PFSK-1 (cell line): ENCODE measurements around the gene EGR1. TPM values are rescaled to one million over a fixed set of nuclear protein-coding genes. Genes with fewer than 3 reads are reported as not detected.
A peak's percentile ranks its signal among the peaks of the same experiment; 100 is the strongest.

Source experiments
- FOXP2 ChIP-seq: optimal IDR thresholded peaks from 2 replicates; pipeline ENCODE3; 2011; ENCODE audit warnings: borderline replicate concordance, control low read depth, inconsistent platforms; ENCODE audit not compliant: insufficient read depth; ENCODE audit errors: extremely low read length, extremely low read depth
- POLR2AphosphoS5 ChIP-seq: IDR thresholded peaks from 2 replicates; pipeline ENCODE4 v1.6.1; 2012; ENCODE audit warnings: low read depth, mild to moderate bottlenecking, control low read depth, low read length, moderate library complexity
- REST ChIP-seq, 2 experiments: IDR thresholded peaks; 2 replicates each; pipeline versions ENCODE4 v1.6.1 to v1.8.0; 2011 to 2012; ENCODE audit warnings: low read depth in 2 of 2, low read length in 2 of 2, control low read depth in 1 of 2, inconsistent platforms in 1 of 2, mild to moderate bottlenecking in 1 of 2, moderate library complexity in 1 of 2; ENCODE audit not compliant: insufficient read depth in 1 of 2
- SIN3A ChIP-seq: IDR thresholded peaks from 2 replicates; pipeline ENCODE4 v1.6.1; 2012; ENCODE audit warnings: mild to moderate bottlenecking, low read length, moderate library complexity, borderline replicate concordance; ENCODE audit not compliant: insufficient read depth
- TAF1 ChIP-seq: IDR thresholded peaks from 2 replicates; pipeline ENCODE4 v1.6.1; 2012; ENCODE audit warnings: low read length, control low read depth, borderline replicate concordance; ENCODE audit not compliant: insufficient read depth
- polyA plus RNA-seq: library from polyadenylated mRNA; unstranded; fragments of >200 nt; gene quantifications from one replicate; pipeline ENCODE4 v1.2.1, GENCODE V29; 2012; ENCODE audit warnings: low read depth, missing spikeins; ENCODE audit not compliant: insufficient read length

The EGR1 gene
- polyA plus RNA-seq: 0.09 TPM

GRCh38 chr5:138465261-138466124 lies at the start of gene EGR1:
Gene EGR1 (plus strand): TSS chr5:138465479. CDS start chr5:138465762, 283 bp downstream.
- TF ChIP-seq SIN3A: no peak
- peak in 1 of 2 experiments; percentile 33; a peak in 1 of 4 replicates for TF ChIP-seq REST (IDR thresholded peaks at IDR 0.05; ENCODE audit: insufficient read depth in 1 of 2, low read depth in 2 of 2, low read length in 2 of 2)

GRCh38 chr5:138418444-138418843 lies 46.8 kb upstream of the EGR1 start:
- TF ChIP-seq TAF1: no peak
- no peak for TF ChIP-seq REST (IDR thresholded peaks at IDR 0.05; ENCODE audit: insufficient read depth in 1 of 2, low read depth in 2 of 2, low read length in 2 of 2)
- TF ChIP-seq POLR2AphosphoS5: no peak
- TF ChIP-seq SIN3A: no peak
- TF ChIP-seq FOXP2: no peak

- TF ChIP-seq TAF1 (no peak), REST (IDR thresholded peaks at IDR 0.05; ENCODE audit: insufficient read depth in 1 of 2, low read depth in 2 of 2, low read length in 2 of 2) (no peak), POLR2AphosphoS5 (no peak), FOXP2 (no peak), SIN3A (no peak)
Measured at GRCh38 chr5:138425079-138425478, 40.2 kb upstream of the EGR1 start.

GRCh38 chr5:138435943-138436342 lies 29.3 kb upstream of the EGR1 start:
- TF ChIP-seq FOXP2 (no peak), SIN3A (no peak), REST (IDR thresholded peaks at IDR 0.05; ENCODE audit: insufficient read depth in 1 of 2, low read depth in 2 of 2, low read length in 2 of 2) (no peak), TAF1 (no peak), POLR2AphosphoS5 (no peak)

- TF ChIP-seq SIN3A (no peak), FOXP2 (no peak), POLR2AphosphoS5 (no peak)
Measured at GRCh38 chr5:138438003-138438723, 27.1 kb upstream of the EGR1 start.
